ENCODE data around the gene PPARG. TPM values are rescaled to one million over a fixed set of nuclear protein-coding genes. Genes with fewer than 3 reads are reported as not detected.

The PPARG gene
- total and polyA plus RNA-seq, 2 experiments from 2014 or later, result 0.49 to 0.76 TPM

DNA sequence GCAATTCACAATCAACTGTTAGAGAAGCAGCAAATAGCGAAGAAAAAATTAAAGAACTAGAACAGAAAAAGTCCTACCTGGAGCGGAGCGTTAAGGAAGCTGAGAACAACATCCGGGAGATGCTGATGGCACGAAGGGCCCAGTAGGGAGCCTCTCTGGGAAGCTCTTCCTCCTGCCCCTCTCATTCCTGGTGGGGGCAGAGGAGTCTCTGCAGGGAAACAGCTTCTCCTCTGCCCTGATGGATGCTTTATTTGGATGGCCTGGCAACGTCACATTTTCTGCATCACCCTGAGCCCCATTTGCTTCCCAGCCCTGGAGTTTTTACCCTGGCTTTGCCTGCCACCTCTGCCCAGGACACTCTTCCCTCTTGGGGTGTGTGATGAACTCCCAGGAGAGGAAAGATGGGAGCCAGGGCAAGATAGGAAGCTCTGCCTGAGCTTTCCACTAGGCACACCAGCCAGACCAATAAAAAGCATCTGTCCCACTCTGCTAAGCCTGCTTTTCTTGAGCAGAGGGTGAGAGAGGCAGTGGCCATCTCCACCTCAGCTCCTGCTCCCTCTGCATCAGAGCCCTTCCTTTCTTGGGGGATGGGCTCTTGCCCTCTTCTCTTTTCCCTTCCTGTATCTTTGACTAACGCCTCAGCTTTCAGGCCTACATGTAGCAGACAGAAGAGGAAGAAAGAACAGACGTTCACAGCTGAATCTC is 39.4 kb downstream of the PPARG start:
- TF ChIP-seq EZH2phosphoT487 (IDR thresholded peaks at IDR 0.05; ENCODE audit: insufficient read depth, low read depth), result no peak
- TF ChIP-seq EZH2 (IDR thresholded peaks at IDR 0.05; ENCODE audit: insufficient read depth, poor library complexity, severe bottlenecking), result no peak
- Histone ChIP-seq H3F3A (ENCODE audit: insufficient read depth) (no peaks in the 10 kb centered on the region), H3K9ac (no peak overlapping the region), H3K27me3 (replicated peaks; ENCODE audit: insufficient read depth) (no peaks in the 10 kb centered on the region), H3K4me1 (ENCODE audit: insufficient read depth) (no peaks in the 10 kb centered on the region), H2AFZ (no peak overlapping the region), H3K9me2 (ENCODE audit: insufficient read depth) (no peaks in the 10 kb centered on the region), H4K20me1 (ENCODE audit: insufficient read depth) (no peaks in the 10 kb centered on the region), H3K4me2 (ENCODE audit: unreplicated experiment) (no peak overlapping the region), H3K79me2 (ENCODE audit: insufficient read depth) (no peaks in the 10 kb centered on the region), H3K27ac (no peak overlapping the region), H3K9me3 (ENCODE audit: low read depth) (no peaks in the 10 kb centered on the region), H3K36me3 (ENCODE audit: low read depth) (no peaks in the 10 kb centered on the region), H3K4me3 (no peak overlapping the region)
- in situ Hi-C loops (cut with MboI), result no loop called here
- no peak for DNase-seq
- 66 to 68% methylated on average over 8 of the region's 8 CpGs for WGBS, 2 experiments (ENCODE audit: low coverage in 1 of 2, low lambda C conversion rate in 2 of 2, missing lambda C conversion rate in 2 of 2)

DNA sequence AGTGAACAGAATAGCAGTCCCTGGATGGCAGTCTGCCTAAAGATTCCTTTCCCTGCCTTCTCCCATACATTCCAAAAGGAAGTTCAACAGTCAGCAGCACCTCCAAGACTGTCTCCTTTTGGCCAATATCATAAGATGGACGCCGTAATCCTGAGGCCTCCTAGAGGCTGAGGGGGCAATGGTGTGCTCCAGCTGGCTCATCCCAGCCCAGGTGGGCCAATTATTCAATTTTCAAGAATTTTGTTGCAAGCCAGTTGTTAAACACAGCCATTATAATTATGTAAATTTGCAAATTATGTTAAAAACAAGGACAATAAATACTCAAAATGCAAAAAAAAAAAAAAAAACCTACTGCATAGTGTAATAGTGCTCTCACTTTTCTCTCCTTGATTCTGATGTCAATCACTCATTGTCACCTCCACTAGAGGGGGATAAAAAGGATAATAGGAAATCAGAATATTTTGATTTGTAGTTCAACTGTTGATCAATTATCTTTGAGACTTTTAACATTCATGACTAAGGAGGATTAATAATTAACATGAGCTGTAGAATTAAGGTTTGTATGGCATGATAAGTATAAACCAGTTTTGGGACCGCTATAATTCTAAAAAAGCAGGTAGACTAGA is 40.1 kb downstream of the PPARG start:
- H2AFZ ChIP-seq, result no peak overlapping the region
- TF ChIP-seq EZH2phosphoT487 (IDR thresholded peaks at IDR 0.05; ENCODE audit: insufficient read depth, low read depth) (no peak), EZH2 (IDR thresholded peaks at IDR 0.05; ENCODE audit: insufficient read depth, poor library complexity, severe bottlenecking) (no peak)
- no peak overlapping the region for H3K27ac ChIP-seq
- H3K36me3 ChIP-seq (ENCODE audit: low read depth), result no peaks in the 10 kb centered on the region
- WGBS, 2 experiments (ENCODE audit: low coverage in 1 of 2, low lambda C conversion rate in 2 of 2, missing lambda C conversion rate in 2 of 2), result 48 to 71% methylated on average over 3 of the region's 3 CpGs
- H4K20me1 ChIP-seq (ENCODE audit: insufficient read depth), result no peaks in the 10 kb centered on the region
- in situ Hi-C loops (cut with MboI), result no loop called here
- H3K4me2 ChIP-seq (ENCODE audit: unreplicated experiment), result no peak overlapping the region
- H3K27me3 ChIP-seq (replicated peaks; ENCODE audit: insufficient read depth), result no peaks in the 10 kb centered on the region
- DNase-seq, result no peak
- no peaks in the 10 kb centered on the region for H3F3A ChIP-seq (ENCODE audit: insufficient read depth)
- no peak overlapping the region for H3K4me3 ChIP-seq
- no peaks in the 10 kb centered on the region for H3K9me3 ChIP-seq (ENCODE audit: low read depth)
- H3K79me2 ChIP-seq (ENCODE audit: insufficient read depth), result no peaks in the 10 kb centered on the region
- no peaks in the 10 kb centered on the region for H3K9me2 ChIP-seq (ENCODE audit: insufficient read depth)
- H3K9ac ChIP-seq, result no peak overlapping the region
- H3K4me1 ChIP-seq (ENCODE audit: insufficient read depth), result no peaks in the 10 kb centered on the region

DNA sequence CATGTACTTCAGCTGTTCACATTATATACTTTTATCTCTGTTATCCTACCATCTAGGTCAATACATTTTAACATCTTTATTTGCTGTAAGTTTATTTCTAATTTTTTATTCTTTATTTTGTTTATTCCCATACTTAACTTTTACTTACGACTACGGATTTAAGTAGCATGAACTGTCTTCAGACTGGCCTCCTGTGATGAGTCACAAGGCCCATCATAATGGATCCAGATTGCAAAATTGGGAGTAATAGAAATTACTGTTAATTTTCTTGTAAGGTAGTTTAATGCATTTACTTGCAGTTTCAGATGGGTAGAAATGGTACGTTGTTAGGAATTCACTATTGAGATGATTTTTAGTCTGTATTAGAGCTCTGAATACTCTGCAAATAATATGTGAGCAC is 45.9 kb downstream of the PPARG start:
- Histone ChIP-seq H3K27ac (no peak overlapping the region), H3K9me3 (ENCODE audit: low read depth) (no peaks in the 10 kb centered on the region), H3K4me1 (ENCODE audit: insufficient read depth) (no peaks in the 10 kb centered on the region), H3K79me2 (ENCODE audit: insufficient read depth) (no peaks in the 10 kb centered on the region), H3K4me2 (ENCODE audit: unreplicated experiment) (no peak overlapping the region), H4K20me1 (ENCODE audit: insufficient read depth) (no peaks in the 10 kb centered on the region), H3K27me3 (replicated peaks; ENCODE audit: insufficient read depth) (no peaks in the 10 kb centered on the region), H3K9ac (no peak overlapping the region), H3F3A (ENCODE audit: insufficient read depth) (no peaks in the 10 kb centered on the region), H3K9me2 (ENCODE audit: insufficient read depth) (no peaks in the 10 kb centered on the region), H3K36me3 (ENCODE audit: low read depth) (no peaks in the 10 kb centered on the region), H2AFZ (no peak overlapping the region), H3K4me3 (no peak overlapping the region)
- no peak for TF ChIP-seq EZH2phosphoT487 (IDR thresholded peaks at IDR 0.05; ENCODE audit: insufficient read depth, low read depth)
- no peak for TF ChIP-seq EZH2 (IDR thresholded peaks at IDR 0.05; ENCODE audit: insufficient read depth, poor library complexity, severe bottlenecking)
- WGBS, 2 experiments (ENCODE audit: low coverage in 1 of 2, low lambda C conversion rate in 2 of 2, missing lambda C conversion rate in 2 of 2), result 46 to 48% methylated on average over 3 of the region's 3 CpGs
- in situ Hi-C loops (cut with MboI), result no loop called here
- peak; percentile 26 for DNase-seq

DNA sequence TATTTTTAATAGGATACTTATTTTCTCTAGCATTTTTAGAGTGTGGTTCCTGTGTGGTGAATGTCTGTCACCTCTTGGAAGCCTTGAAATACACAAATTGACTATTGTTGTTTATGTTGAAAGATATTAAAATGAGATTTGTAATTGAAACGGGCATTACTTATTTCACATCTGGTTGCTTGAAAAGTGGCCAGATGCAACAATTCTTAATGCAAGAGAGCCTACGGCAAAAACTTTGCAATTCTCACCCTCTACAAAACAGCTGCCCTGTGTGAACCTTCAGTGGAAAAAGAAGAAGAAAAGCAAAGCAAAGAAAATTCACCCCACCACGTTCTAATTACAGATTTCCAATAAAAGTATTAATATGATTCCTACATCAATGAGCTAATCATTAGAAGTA is 46.6 kb downstream of the PPARG start:
- Histone ChIP-seq H3K9ac (no peak overlapping the region), H3K4me2 (ENCODE audit: unreplicated experiment) (no peak overlapping the region), H3K27me3 (replicated peaks; ENCODE audit: insufficient read depth) (no peaks in the 10 kb centered on the region), H4K20me1 (ENCODE audit: insufficient read depth) (no peaks in the 10 kb centered on the region), H3K9me2 (ENCODE audit: insufficient read depth) (no peaks in the 10 kb centered on the region), H3K9me3 (ENCODE audit: low read depth) (no peaks in the 10 kb centered on the region), H3K36me3 (ENCODE audit: low read depth) (no peaks in the 10 kb centered on the region), H3K27ac (no peak overlapping the region), H2AFZ (no peak overlapping the region), H3K4me1 (ENCODE audit: insufficient read depth) (no peaks in the 10 kb centered on the region), H3K4me3 (no peak overlapping the region), H3K79me2 (ENCODE audit: insufficient read depth) (no peaks in the 10 kb centered on the region), H3F3A (ENCODE audit: insufficient read depth) (no peaks in the 10 kb centered on the region)
- peak; percentile 4 for DNase-seq
- in situ Hi-C loops (cut with MboI), result no loop called here
- TF ChIP-seq EZH2phosphoT487 (IDR thresholded peaks at IDR 0.05; ENCODE audit: insufficient read depth, low read depth), result no peak
- TF ChIP-seq EZH2 (IDR thresholded peaks at IDR 0.05; ENCODE audit: insufficient read depth, poor library complexity, severe bottlenecking), result no peak
- 21 to 22% methylated on average over 3 of the region's 3 CpGs for WGBS, 2 experiments (ENCODE audit: low coverage in 1 of 2, low lambda C conversion rate in 2 of 2, missing lambda C conversion rate in 2 of 2)
